ENCODE data around the gene CCDC7.
"Not testable (repeated sequence)": the region's sequence is repeated elsewhere in the genome, so short reads cannot be mapped to it uniquely, and the experiment has no call there.

DNA sequence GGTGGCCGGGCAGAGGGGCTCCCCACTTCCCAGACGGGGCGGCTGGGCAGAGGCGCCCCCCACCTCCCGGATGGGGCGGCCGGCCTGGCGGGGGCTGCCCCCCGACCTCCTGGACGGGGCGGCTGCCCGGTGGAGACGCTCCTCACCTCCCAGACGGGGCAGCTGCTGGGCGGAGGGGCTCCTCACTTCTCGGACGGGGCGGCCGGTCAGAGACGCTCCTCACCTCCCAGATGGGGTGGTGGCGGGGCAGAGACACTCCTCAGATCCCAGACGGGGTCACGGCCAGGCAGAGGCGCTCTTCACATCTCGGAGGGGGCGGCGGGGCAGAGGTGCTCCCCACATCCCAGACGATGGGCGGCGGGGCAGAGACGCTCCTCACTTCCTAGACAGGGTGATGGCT lies 54.2 kb downstream of the CCDC7 start:
- TF ChIP-seq, protein P1, sequence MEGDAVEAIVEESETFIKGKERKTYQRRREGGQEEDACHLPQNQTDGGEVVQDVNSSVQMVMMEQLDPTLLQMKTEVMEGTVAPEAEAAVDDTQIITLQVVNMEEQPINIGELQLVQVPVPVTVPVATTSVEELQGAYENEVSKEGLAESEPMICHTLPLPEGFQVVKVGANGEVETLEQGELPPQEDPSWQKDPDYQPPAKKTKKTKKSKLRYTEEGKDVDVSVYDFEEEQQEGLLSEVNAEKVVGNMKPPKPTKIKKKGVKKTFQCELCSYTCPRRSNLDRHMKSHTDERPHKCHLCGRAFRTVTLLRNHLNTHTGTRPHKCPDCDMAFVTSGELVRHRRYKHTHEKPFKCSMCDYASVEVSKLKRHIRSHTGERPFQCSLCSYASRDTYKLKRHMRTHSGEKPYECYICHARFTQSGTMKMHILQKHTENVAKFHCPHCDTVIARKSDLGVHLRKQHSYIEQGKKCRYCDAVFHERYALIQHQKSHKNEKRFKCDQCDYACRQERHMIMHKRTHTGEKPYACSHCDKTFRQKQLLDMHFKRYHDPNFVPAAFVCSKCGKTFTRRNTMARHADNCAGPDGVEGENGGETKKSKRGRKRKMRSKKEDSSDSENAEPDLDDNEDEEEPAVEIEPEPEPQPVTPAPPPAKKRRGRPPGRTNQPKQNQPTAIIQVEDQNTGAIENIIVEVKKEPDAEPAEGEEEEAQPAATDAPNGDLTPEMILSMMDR (IDR thresholded peaks at IDR 0.05), result not testable (repeated sequence)
- not testable (repeated sequence) for TF ChIP-seq POLR2A (IDR thresholded peaks at IDR 0.05)
